ENCODE results near the gene PDLIM5.
"Not testable (repeated sequence)": the region's sequence is repeated elsewhere in the genome, so short reads cannot be mapped to it uniquely, and the experiment has no call there.

The PDLIM5 gene

DNA sequence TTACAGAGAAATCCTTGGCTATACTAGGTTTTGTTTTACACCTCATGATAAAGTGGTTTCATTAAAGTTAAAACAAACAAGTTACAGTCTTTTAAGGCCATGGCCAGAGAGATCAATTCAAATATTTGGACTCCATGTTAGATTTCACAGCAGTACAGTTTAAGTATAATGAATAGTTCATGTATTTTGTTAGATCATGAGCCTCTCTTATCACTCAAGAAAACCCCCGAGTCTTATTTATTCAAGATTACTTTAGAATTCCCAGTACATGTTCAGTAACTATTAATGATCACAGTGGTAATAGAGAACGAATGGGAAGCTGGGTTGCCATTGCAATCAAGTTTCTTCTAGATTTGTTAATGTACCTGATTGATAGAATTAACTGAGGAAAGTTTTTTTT is 15.2 kb downstream of the PDLIM5 start:
- H2BK15ac ChIP-seq (replicated peaks; ENCODE audit: low read depth) = no peak overlapping the region
- no peak overlapping the region for H2BK120ac ChIP-seq (ENCODE audit: low read depth, low read length)
- H3K4ac ChIP-seq (ENCODE audit: low read depth, low read length) = no peak overlapping the region
- no peak overlapping the region for H3K23ac ChIP-seq (ENCODE audit: low read length)
- no peak for DNase-seq
- H2BK5ac ChIP-seq (ENCODE audit: low read length) = no peak overlapping the region
- H3K27me3 ChIP-seq (ENCODE audit: insufficient read depth, low read length, poor library complexity) = no peaks in the 10 kb centered on the region
- no CpG with 5 or more reads among the region's 2 CpGs for WGBS (ENCODE audit: extremely low coverage, insufficient coverage, low lambda C conversion rate)
- no peak overlapping the region for H3K27ac ChIP-seq (ENCODE audit: low read depth, low read length)
- H3K4me2 ChIP-seq (ENCODE audit: low read length) = no peak overlapping the region
- no peak overlapping the region for H4K8ac ChIP-seq (ENCODE audit: low read depth, low read length)
- H2AK5ac ChIP-seq (ENCODE audit: low read length) = no peak overlapping the region
- H3K9ac ChIP-seq (ENCODE audit: low read length) = no peak overlapping the region
- H3K79me1 ChIP-seq (ENCODE audit: low read length) = peaks cover 11% of the 10 kb centered on the region
- H3K4me3 ChIP-seq (ENCODE audit: low read length) = no peak overlapping the region
- peaks cover 21% of the 10 kb centered on the region for H3K79me2 ChIP-seq (ENCODE audit: control insufficient read depth, insufficient read depth, low read length)
- H4K5ac ChIP-seq (ENCODE audit: low read length) = no peak overlapping the region
- H3K36me3 ChIP-seq (ENCODE audit: control insufficient read depth, insufficient read depth, low read length) = no peaks in the 10 kb centered on the region
- H3K56ac ChIP-seq (ENCODE audit: low read length) = no peak overlapping the region
- H3K4me1 ChIP-seq (ENCODE audit: control insufficient read depth, low read depth, low read length) = no peaks in the 10 kb centered on the region
- no peak overlapping the region for H3K18ac ChIP-seq (ENCODE audit: low read length)

DNA sequence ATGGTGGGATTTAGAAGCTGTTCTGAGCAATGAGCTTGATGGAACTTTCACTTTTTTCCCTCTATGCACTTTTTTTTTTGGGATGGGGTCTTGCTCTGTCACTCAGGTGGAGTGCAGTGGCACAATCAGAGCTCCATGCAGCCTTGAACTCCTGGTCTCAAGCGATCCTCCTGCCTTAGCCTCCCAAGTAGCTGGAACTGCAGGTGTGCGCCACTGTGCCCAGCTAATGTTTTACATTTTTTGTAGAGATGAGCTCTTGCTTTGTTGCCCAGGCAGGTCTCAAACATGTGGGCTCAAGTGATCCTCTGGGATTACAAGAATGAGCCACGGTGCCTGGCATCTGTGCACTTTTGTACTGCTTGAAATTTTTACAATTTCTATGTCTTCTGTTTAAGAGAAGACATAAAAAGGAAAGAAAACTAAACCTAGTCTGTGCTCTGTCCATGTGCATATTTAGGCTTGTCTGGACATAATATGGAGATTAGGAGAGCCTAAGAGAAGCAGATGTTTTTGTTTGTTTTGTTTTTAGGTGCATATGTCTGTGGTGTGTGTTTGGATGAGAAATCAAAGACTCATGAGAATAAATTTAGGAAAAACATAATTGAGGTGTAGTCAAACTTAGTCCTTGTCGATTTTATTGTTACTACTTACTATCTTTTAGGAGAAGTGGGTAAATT is 16.5 kb downstream of the PDLIM5 start:
- Histone ChIP-seq H3K4me3 (ENCODE audit: low read length) (no peak overlapping the region), H2AK5ac (ENCODE audit: low read length) (no peak overlapping the region), H3K79me2 (ENCODE audit: control insufficient read depth, insufficient read depth, low read length) (peaks cover 25% of the 10 kb centered on the region), H2BK15ac (replicated peaks; ENCODE audit: low read depth) (no peak overlapping the region), H3K36me3 (ENCODE audit: control insufficient read depth, insufficient read depth, low read length) (no peaks in the 10 kb centered on the region), H4K5ac (ENCODE audit: low read length) (no peak overlapping the region), H4K8ac (ENCODE audit: low read depth, low read length) (no peak overlapping the region), H3K4me2 (ENCODE audit: low read length) (no peak overlapping the region), H3K27me3 (ENCODE audit: insufficient read depth, low read length, poor library complexity) (no peaks in the 10 kb centered on the region), H3K27ac (ENCODE audit: low read depth, low read length) (no peak overlapping the region), H2BK120ac (ENCODE audit: low read depth, low read length) (no peak overlapping the region), H3K18ac (ENCODE audit: low read length) (no peak overlapping the region), H3K23ac (ENCODE audit: low read length) (no peak overlapping the region), H3K79me1 (ENCODE audit: low read length) (peaks cover 13% of the 10 kb centered on the region), H3K56ac (ENCODE audit: low read length) (no peak overlapping the region), H3K4me1 (ENCODE audit: control insufficient read depth, low read depth, low read length) (no peaks in the 10 kb centered on the region), H3K4ac (ENCODE audit: low read depth, low read length) (no peak overlapping the region), H2BK5ac (ENCODE audit: low read length) (no peak overlapping the region), H3K9ac (ENCODE audit: low read length) (no peak overlapping the region)
- no peak for DNase-seq
- no CpG with 5 or more reads among the region's 4 CpGs for WGBS (ENCODE audit: extremely low coverage, insufficient coverage, low lambda C conversion rate)

DNA sequence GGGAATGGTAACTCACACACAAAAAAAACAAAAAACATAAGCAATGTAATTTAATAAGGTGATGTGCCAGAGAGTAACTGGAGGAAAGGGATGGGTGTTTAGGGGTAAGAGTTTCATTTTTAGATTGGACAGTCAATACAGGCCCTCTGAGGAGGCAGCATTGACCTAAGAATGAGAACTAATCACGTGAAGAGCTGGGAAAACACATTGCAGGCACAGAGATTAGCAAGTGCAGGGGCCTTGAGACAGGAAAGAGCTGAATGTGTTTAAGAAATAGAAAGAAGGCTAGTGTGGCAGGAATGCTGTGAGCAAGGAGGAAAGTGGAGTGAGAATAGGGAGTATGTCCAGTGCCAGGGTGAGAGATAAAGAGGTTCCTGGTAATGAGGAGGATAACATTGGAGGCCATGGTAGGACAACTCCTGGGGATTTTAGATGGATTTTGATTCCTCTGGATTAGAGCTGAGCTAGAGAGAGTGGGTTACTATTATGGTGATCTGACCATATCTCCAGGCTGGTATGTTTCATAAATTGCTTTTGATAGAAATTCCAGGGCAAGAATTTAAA is 17.6 kb downstream of the PDLIM5 start:
- H3K9ac ChIP-seq (ENCODE audit: low read length) = no peak overlapping the region
- H3K27ac ChIP-seq (ENCODE audit: low read depth, low read length) = no peak overlapping the region
- H2BK120ac ChIP-seq (ENCODE audit: low read depth, low read length) = no peak overlapping the region
- H3K4me1 ChIP-seq (ENCODE audit: control insufficient read depth, low read depth, low read length) = no peaks in the 10 kb centered on the region
- no CpG with 5 or more reads among the region's 1 CpG for WGBS (ENCODE audit: extremely low coverage, insufficient coverage, low lambda C conversion rate)
- H3K79me1 ChIP-seq (ENCODE audit: low read length) = peaks cover 10% of the 10 kb centered on the region
- no peak overlapping the region for H3K23ac ChIP-seq (ENCODE audit: low read length)
- no peak overlapping the region for H4K8ac ChIP-seq (ENCODE audit: low read depth, low read length)
- H3K4ac ChIP-seq (ENCODE audit: low read depth, low read length) = no peak overlapping the region
- no peaks in the 10 kb centered on the region for H3K27me3 ChIP-seq (ENCODE audit: insufficient read depth, low read length, poor library complexity)
- no peak overlapping the region for H3K56ac ChIP-seq (ENCODE audit: low read length)
- no peaks in the 10 kb centered on the region for H3K36me3 ChIP-seq (ENCODE audit: control insufficient read depth, insufficient read depth, low read length)
- no peak overlapping the region for H4K5ac ChIP-seq (ENCODE audit: low read length)
- no peak overlapping the region for H3K4me3 ChIP-seq (ENCODE audit: low read length)
- no peak for DNase-seq
- H2BK15ac ChIP-seq (replicated peaks; ENCODE audit: low read depth) = no peak overlapping the region
- no peak overlapping the region for H3K18ac ChIP-seq (ENCODE audit: low read length)
- no peak overlapping the region for H2BK5ac ChIP-seq (ENCODE audit: low read length)
- H3K4me2 ChIP-seq (ENCODE audit: low read length) = no peak overlapping the region
- H2AK5ac ChIP-seq (ENCODE audit: low read length) = no peak overlapping the region
- peaks cover 20% of the 10 kb centered on the region for H3K79me2 ChIP-seq (ENCODE audit: control insufficient read depth, insufficient read depth, low read length)

DNA sequence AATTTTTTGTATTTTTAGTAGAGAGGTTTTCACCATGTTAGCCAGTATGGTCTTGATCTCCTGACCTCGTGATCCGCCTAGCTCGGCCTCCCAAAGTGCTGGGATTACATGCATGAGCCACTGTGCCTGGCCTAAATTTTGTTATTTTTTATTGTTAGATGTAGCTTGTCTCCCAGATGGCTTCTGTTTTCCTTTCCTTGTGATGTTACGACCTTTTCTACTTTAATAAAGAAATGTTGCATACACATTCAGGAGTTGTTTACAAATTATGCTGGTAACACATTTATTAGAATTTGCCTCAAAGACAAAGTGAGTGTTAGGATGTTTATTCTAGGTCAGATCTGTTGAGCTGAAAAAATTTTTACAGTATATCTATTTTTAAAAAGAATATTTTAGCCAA is 18.4 kb downstream of the PDLIM5 start:
- Histone ChIP-seq H2BK15ac (replicated peaks; ENCODE audit: low read depth) (no peak overlapping the region), H4K8ac (ENCODE audit: low read depth, low read length) (no peak overlapping the region), H3K27me3 (ENCODE audit: insufficient read depth, low read length, poor library complexity) (no peaks in the 10 kb centered on the region), H3K4me1 (ENCODE audit: control insufficient read depth, low read depth, low read length) (no peaks in the 10 kb centered on the region), H3K18ac (ENCODE audit: low read length) (no peak overlapping the region), H3K79me1 (ENCODE audit: low read length) (peaks cover 10% of the 10 kb centered on the region), H4K5ac (ENCODE audit: low read length) (no peak overlapping the region), H2BK5ac (ENCODE audit: low read length) (no peak overlapping the region), H2AK5ac (ENCODE audit: low read length) (no peak overlapping the region), H3K4ac (ENCODE audit: low read depth, low read length) (no peak overlapping the region), H3K36me3 (ENCODE audit: control insufficient read depth, insufficient read depth, low read length) (no peaks in the 10 kb centered on the region), H3K27ac (ENCODE audit: low read depth, low read length) (no peak overlapping the region), H2BK120ac (ENCODE audit: low read depth, low read length) (no peak overlapping the region), H3K9ac (ENCODE audit: low read length) (no peak overlapping the region), H3K56ac (ENCODE audit: low read length) (no peak overlapping the region), H3K4me2 (ENCODE audit: low read length) (no peak overlapping the region), H3K79me2 (ENCODE audit: control insufficient read depth, insufficient read depth, low read length) (peaks cover 20% of the 10 kb centered on the region), H3K4me3 (ENCODE audit: low read length) (no peak overlapping the region), H3K23ac (ENCODE audit: low read length) (no peak overlapping the region)
- WGBS (ENCODE audit: extremely low coverage, insufficient coverage, low lambda C conversion rate) = no CpG with 5 or more reads among the region's 4 CpGs
- no peak for DNase-seq

DNA sequence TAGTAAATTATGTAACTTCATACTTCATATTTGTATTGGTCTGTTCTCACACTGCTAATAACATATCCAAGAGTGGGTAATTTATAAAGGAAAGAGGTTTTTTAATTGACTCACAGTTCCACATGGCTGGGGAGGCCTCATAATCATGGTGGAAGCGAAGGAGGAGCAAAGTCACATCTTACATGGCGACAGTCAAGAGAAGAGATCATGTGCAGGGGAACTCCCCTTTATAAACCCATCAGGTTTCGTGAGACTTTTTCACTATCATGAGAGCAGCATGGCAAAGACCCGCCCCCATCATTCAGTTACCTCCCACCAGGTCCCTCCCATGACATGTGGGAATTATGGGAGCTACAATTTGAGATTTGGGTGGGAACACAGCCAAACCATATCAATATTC is 19.0 kb downstream of the PDLIM5 start:
- not testable (repeated sequence) for H3K4me2 ChIP-seq (ENCODE audit: low read length); H3K4ac ChIP-seq (ENCODE audit: low read depth, low read length); H2BK15ac ChIP-seq (replicated peaks; ENCODE audit: low read depth); H2BK120ac ChIP-seq (ENCODE audit: low read depth, low read length); H3K27me3 ChIP-seq (ENCODE audit: insufficient read depth, low read length, poor library complexity); H4K5ac ChIP-seq (ENCODE audit: low read length); H2BK5ac ChIP-seq (ENCODE audit: low read length); H3K4me1 ChIP-seq (ENCODE audit: control insufficient read depth, low read depth, low read length); H3K27ac ChIP-seq (ENCODE audit: low read depth, low read length); H3K36me3 ChIP-seq (ENCODE audit: control insufficient read depth, insufficient read depth, low read length); H3K56ac ChIP-seq (ENCODE audit: low read length); H3K9ac ChIP-seq (ENCODE audit: low read length); H3K23ac ChIP-seq (ENCODE audit: low read length); H3K18ac ChIP-seq (ENCODE audit: low read length); DNase-seq; H4K8ac ChIP-seq (ENCODE audit: low read depth, low read length); H2AK5ac ChIP-seq (ENCODE audit: low read length); H3K4me3 ChIP-seq (ENCODE audit: low read length)
- H3K79me1 ChIP-seq (ENCODE audit: low read length) = peaks cover 10% of the 10 kb centered on the region
- H3K79me2 ChIP-seq (ENCODE audit: control insufficient read depth, insufficient read depth, low read length) = peaks cover 17% of the 10 kb centered on the region
- WGBS (ENCODE audit: extremely low coverage, insufficient coverage, low lambda C conversion rate) = no CpG with 5 or more reads among the region's 4 CpGs
